ENCODE measurements around the gene MICAL3. TPM values are rescaled to one million over a fixed set of nuclear protein-coding genes. Genes with fewer than 3 reads are reported as not detected.

Gene MICAL3
- polyA plus RNA-seq, 1 of the 3 experiments (the other 2 are of a cell fraction): 83.1 TPM

GRCh38 chr22:17772958-17773605 is 251.3 kb downstream of the MICAL3 start:
- Histone ChIP-seq H3K9ac (peak overlapping the region; percentile 74; the same call in 1 of the 2 replicates), H3K4me1 (ENCODE audit: control insufficient read depth in 1 of 2, insufficient read depth in 2 of 2, low read depth in 1 of 2, low read length in 1 of 2) (peaks cover 12 to 35% of the 10 kb centered on the region in 2 experiments; a peak in 2 of 4 replicates), H3K4me3 (ENCODE audit: low read depth in 2 of 2, low read length in 1 of 2) (peak overlapping the region; percentile 73 to 81), H3K79me2 (ENCODE audit: insufficient read depth) (peaks cover 28% of the 10 kb centered on the region), H3K9me3 (no peaks in the 10 kb centered on the region), H3F3A (replicated peaks; ENCODE audit: insufficient read depth) (no peaks in the 10 kb centered on the region), H4K20me1 (ENCODE audit: insufficient read depth) (peaks cover 25% of the 10 kb centered on the region), H3K27me3 (ENCODE audit: insufficient read depth) (no peaks in the 10 kb centered on the region), H3K36me3 (replicated peaks in 1 of 2; ENCODE audit: control insufficient read depth in 1 of 2, insufficient read depth in 2 of 2, low read length in 1 of 2) (peaks cover 0 to 4% of the 10 kb centered on the region in 2 experiments), H3K27ac (ENCODE audit: low read depth in 2 of 2, low read length in 1 of 2) (peak overlapping the region in 1 of 2 experiments; percentile 79; a peak in 2 of 4 replicates), H3K9me2 (no peaks in the 10 kb centered on the region), H2AFZ (ENCODE audit: low read depth) (peak overlapping the region; percentile 62; the same call in 1 of the 2 replicates), H3K4me2 (peak overlapping the region; percentile 90)
- 51% methylated on average over 10 of the region's 18 CpGs for WGBS (ENCODE audit: low lambda C conversion rate)
- DNase-seq: no peak
- ChIA-PET POLR2A (interaction anchor here (0.6 to 1.6 kb wide), 3 partner anchors 8 to 305 kb away, joined by 3 to 5 read pairs (median 5); partner anchors contain the start of gene PEX26), CTCF (interaction anchor here (0.9 to 7.2 kb wide), 10 partner anchors 10 to 601 kb away, joined by 3 to 62 read pairs (median 6); no protein-coding TSS in a partner anchor)
- TF ChIP-seq EP300 (IDR thresholded peaks at IDR 0.05; ENCODE audit: borderline replicate concordance in 1 of 2, low read depth in 1 of 2, low read length in 1 of 2) (no peak), MEF2A (IDR thresholded peaks at IDR 0.05; ENCODE audit: borderline replicate concordance, low read depth) (no peak), TAF1 (IDR thresholded peaks at IDR 0.05; ENCODE audit: borderline replicate concordance, low read depth, low read length) (no peak), FOSL2 (IDR thresholded peaks at IDR 0.05; ENCODE audit: borderline replicate concordance, low read depth) (no peak), TCF12 (IDR thresholded peaks at IDR 0.05) (no peak), CHD2 (IDR thresholded peaks at IDR 0.05; ENCODE audit: low read length, partially characterized antibody) (no peak), MXI1 (IDR thresholded peaks at IDR 0.05; ENCODE audit: low read depth, low read length) (no peak), RXRA (IDR thresholded peaks at IDR 0.05; ENCODE audit: borderline replicate concordance, low read depth) (no peak), FOXM1 (IDR thresholded peaks at IDR 0.05; ENCODE audit: low read depth) (no peak), FOXJ3 (CRISPR knock-in tag; IDR thresholded peaks at IDR 0.05) (no peak), RFX5 (IDR thresholded peaks at IDR 0.05; ENCODE audit: low read length) (no peak), CTCF (IDR thresholded peaks at IDR 0.05) (no peak), EZH2phosphoT487 (IDR thresholded peaks at IDR 0.05; ENCODE audit: borderline replicate concordance, low read depth) (no peak)
- TF ChIP-seq, protein P1, sequence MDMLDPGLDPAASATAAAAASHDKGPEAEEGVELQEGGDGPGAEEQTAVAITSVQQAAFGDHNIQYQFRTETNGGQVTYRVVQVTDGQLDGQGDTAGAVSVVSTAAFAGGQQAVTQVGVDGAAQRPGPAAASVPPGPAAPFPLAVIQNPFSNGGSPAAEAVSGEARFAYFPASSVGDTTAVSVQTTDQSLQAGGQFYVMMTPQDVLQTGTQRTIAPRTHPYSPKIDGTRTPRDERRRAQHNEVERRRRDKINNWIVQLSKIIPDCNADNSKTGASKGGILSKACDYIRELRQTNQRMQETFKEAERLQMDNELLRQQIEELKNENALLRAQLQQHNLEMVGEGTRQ (IDR thresholded peaks at IDR 0.05; ENCODE audit: borderline replicate concordance, low read depth, low read length): no peak
- TF ChIP-seq, protein P2, sequence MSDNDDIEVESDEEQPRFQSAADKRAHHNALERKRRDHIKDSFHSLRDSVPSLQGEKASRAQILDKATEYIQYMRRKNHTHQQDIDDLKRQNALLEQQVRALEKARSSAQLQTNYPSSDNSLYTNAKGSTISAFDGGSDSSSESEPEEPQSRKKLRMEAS (IDR thresholded peaks at IDR 0.05; ENCODE audit: low read depth): no peak
